GM12865 (cell line): Measurements from ENCODE around the gene PRSS1.

Source experiments
- DNase-seq: peaks from one replicate; pipeline ENCODE4 v3.0.0; 2010; ENCODE audit warnings: low read depth
- H3K4me3 ChIP-seq: 2 replicates; pipeline ENCODE4 v1.5.1; 2011; ENCODE audit warnings: mild to moderate bottlenecking, low read depth, low read length, control low read depth
- CTCF ChIP-seq: IDR thresholded peaks from 2 replicates; pipeline ENCODE4 v1.5.1; 2011; ENCODE audit warnings: low read length, control low read depth, low read depth, inconsistent platforms; ENCODE audit not compliant: insufficient read depth; ENCODE audit errors: missing control alignments

Gene PRSS1

GRCh38 chr7:142792593-142792992 lies 43.3 kb downstream of the PRSS1 start:
- no peak for DNase-seq
- no peak overlapping the region for H3K4me3 ChIP-seq
- TF ChIP-seq CTCF: no peak

GRCh38 chr7:142793156-142793555 lies 43.9 kb downstream of the PRSS1 start:
- no peak for DNase-seq
- no peak for TF ChIP-seq CTCF
- H3K4me3 ChIP-seq: no peak overlapping the region

- no peak overlapping the region for H3K4me3 ChIP-seq
- no peak for DNase-seq
- no peak for TF ChIP-seq CTCF
Measured at GRCh38 chr7:142795339-142795863, 46.1 kb downstream of the PRSS1 start.

GRCh38 chr7:142796001-142796500 lies 46.8 kb downstream of the PRSS1 start:
- no peak for DNase-seq
- peak overlapping the region; percentile 69 for H3K4me3 ChIP-seq
- no peak for TF ChIP-seq CTCF

GRCh38 chr7:142796501-142797390 lies 47.5 kb downstream of the PRSS1 start:
- TF ChIP-seq CTCF: no peak
- DNase-seq: peak; percentile 31
- peak overlapping the region; percentile 69 for H3K4me3 ChIP-seq

- peak; percentile 23 for DNase-seq
- peak overlapping the region; percentile 69 for H3K4me3 ChIP-seq
- TF ChIP-seq CTCF: no peak
Measured at GRCh38 chr7:142797391-142798377, 48.4 kb downstream of the PRSS1 start.
